GM10847 (cell line): ENCODE measurements around the gene ST3GAL6.

ENCODE experiments used
- POLR2A ChIP-seq: IDR thresholded peaks from 2 replicates; pipeline ENCODE4 v1.6.1; 2011; ENCODE audit not compliant: insufficient read length; ENCODE audit errors: extremely low read depth

Gene ST3GAL6

GRCh38 chr3:98779541-98780335, 16.6 kb downstream of the ST3GAL6 start:
- TF ChIP-seq POLR2A: no peak

- no peak for TF ChIP-seq POLR2A
Observed at GRCh38 chr3:98780343-98780742, 17.2 kb downstream of the ST3GAL6 start.

- no peak for TF ChIP-seq POLR2A
Observed at GRCh38 chr3:98782824-98783500, 19.8 kb downstream of the ST3GAL6 start.

- no peak for TF ChIP-seq POLR2A
Observed at GRCh38 chr3:98784042-98784441, 20.9 kb downstream of the ST3GAL6 start.

- no peak for TF ChIP-seq POLR2A
Observed at GRCh38 chr3:98784666-98785600, 21.8 kb downstream of the ST3GAL6 start.

- no peak for TF ChIP-seq POLR2A
Observed at GRCh38 chr3:98786364-98787006, 23.3 kb downstream of the ST3GAL6 start.

- no peak for TF ChIP-seq POLR2A
Observed at GRCh38 chr3:98787181-98787580, 24.0 kb downstream of the ST3GAL6 start.

GRCh38 chr3:98788651-98789050, 25.5 kb downstream of the ST3GAL6 start:
- no peak for TF ChIP-seq POLR2A

GRCh38 chr3:98791341-98792325, 28.5 kb downstream of the ST3GAL6 start:
- TF ChIP-seq POLR2A: no peak

GRCh38 chr3:98793971-98794370, 30.8 kb downstream of the ST3GAL6 start:
- no peak for TF ChIP-seq POLR2A

GRCh38 chr3:98796334-98796733, 33.2 kb downstream of the ST3GAL6 start:
- TF ChIP-seq POLR2A: no peak

GRCh38 chr3:98797905-98798304, 34.8 kb downstream of the ST3GAL6 start:
- no peak for TF ChIP-seq POLR2A

- TF ChIP-seq POLR2A: no peak
Observed at GRCh38 chr3:98798820-98799219, 35.7 kb downstream of the ST3GAL6 start.

GRCh38 chr3:98799479-98799878, 36.3 kb downstream of the ST3GAL6 start:
- no peak for TF ChIP-seq POLR2A
